ENCODE data around the gene PFKFB2.

GRCh38 chr1:207059881-207060280 is 6.8 kb downstream of the PFKFB2 start:
- TF ChIP-seq, protein P1, sequence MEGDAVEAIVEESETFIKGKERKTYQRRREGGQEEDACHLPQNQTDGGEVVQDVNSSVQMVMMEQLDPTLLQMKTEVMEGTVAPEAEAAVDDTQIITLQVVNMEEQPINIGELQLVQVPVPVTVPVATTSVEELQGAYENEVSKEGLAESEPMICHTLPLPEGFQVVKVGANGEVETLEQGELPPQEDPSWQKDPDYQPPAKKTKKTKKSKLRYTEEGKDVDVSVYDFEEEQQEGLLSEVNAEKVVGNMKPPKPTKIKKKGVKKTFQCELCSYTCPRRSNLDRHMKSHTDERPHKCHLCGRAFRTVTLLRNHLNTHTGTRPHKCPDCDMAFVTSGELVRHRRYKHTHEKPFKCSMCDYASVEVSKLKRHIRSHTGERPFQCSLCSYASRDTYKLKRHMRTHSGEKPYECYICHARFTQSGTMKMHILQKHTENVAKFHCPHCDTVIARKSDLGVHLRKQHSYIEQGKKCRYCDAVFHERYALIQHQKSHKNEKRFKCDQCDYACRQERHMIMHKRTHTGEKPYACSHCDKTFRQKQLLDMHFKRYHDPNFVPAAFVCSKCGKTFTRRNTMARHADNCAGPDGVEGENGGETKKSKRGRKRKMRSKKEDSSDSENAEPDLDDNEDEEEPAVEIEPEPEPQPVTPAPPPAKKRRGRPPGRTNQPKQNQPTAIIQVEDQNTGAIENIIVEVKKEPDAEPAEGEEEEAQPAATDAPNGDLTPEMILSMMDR (IDR thresholded peaks at IDR 0.05; ENCODE audit: low read depth, low read length) = no peak
- TF ChIP-seq EZH2phosphoT487 (IDR thresholded peaks at IDR 0.05; ENCODE audit: low read depth) = no peak

Measured in OCI-LY3 (cell line).